Left colon (tissue), 2 donors: Measurements from ENCODE around the gene PRPF40A. TPM values are rescaled to one million over a fixed set of nuclear protein-coding genes. Genes with fewer than 3 reads are reported as not detected.
A peak's percentile ranks its signal among the peaks of the same experiment; 100 is the strongest.

Source experiments
- ATAC-seq: fragments of 200-7000 bp; cut with Tn5 transposase; one replicate; pipeline ENCODE4 v1.9.1; 2020; ENCODE audit warnings: mild to moderate bottlenecking, moderate library complexity
- DNase-seq, 2 donors: peaks; one replicate each; pipeline ENCODE4 v3.0.0-alpha.2; 2020
- intact Hi-C, 2 donors: fragments of 100-400 bp; cut with DNase I in 1 of 2; cut with micrococcal nuclease in 1 of 2; formaldehyde crosslinking; loops; one replicate each; pipeline versions ENCODE4 v1.11.2 to v1.14.0; 2022; cut with DNase I, micrococcal nuclease
- total RNA-seq, 2 donors: library from RNA; stranded (reverse); fragmentation: NEBNext Ultra II Directional; extraction: Animal tissue kit (Norgen Biotek cat#: 25700); gene quantifications; one replicate each; pipeline ENCODE4 v1.2.1, GENCODE V29; 2021
- donor health status: DM: no; HTN: no; CAD: no.
- donor health status: DM: yes; HTN: yes; CAD: no.

The PRPF40A gene
- total RNA-seq, 2 donors from 2014 or later: 85.4 to 88.9 TPM

GRCh38 chr2:152674334-152674733, 42.9 kb downstream of the PRPF40A start:
- intact Hi-C loops: no loop called here
- ATAC-seq: no peak
- DNase-seq: no peak

- ATAC-seq (no peak), DNase-seq (no peak)
- intact Hi-C loops: no loop called here
Measured at GRCh38 chr2:152664725-152665124, 52.5 kb downstream of the PRPF40A start.

- ATAC-seq (no peak), DNase-seq (no peak)
- intact Hi-C loops: no loop called here
Measured at GRCh38 chr2:152661076-152661475, 56.2 kb downstream of the PRPF40A start.

- DNase-seq: no peak
- intact Hi-C loops: no loop called here
- ATAC-seq: no peak
Measured at GRCh38 chr2:152658221-152658620, 59.0 kb downstream of the PRPF40A start.

- DNase-seq (no peak), ATAC-seq (no peak)
- intact Hi-C loops: no loop called here
Measured at GRCh38 chr2:152657043-152657442, 60.2 kb downstream of the PRPF40A start.

GRCh38 chr2:152655880-152656279, 61.4 kb downstream of the PRPF40A start:
- intact Hi-C loops: no loop called here
- DNase-seq (no peak), ATAC-seq (no peak)

GRCh38 chr2:152651834-152652233, 65.4 kb downstream of the PRPF40A start:
- intact Hi-C loops: no loop called here
- DNase-seq (no peak), ATAC-seq (no peak)

- ATAC-seq (no peak), DNase-seq (no peak)
- intact Hi-C loops: no loop called here
Measured at GRCh38 chr2:152650768-152651371, 66.4 kb downstream of the PRPF40A start.

- intact Hi-C loops: no loop called here
Measured at GRCh38 chr2:152649997-152650396, 67.3 kb downstream of the PRPF40A start.

GRCh38 chr2:152648336-152648735, 68.9 kb downstream of the PRPF40A start:
- no peak for DNase-seq
- ATAC-seq: peak; percentile 77
- intact Hi-C loops: no loop called here

More at GRCh38 chr2:152649997-152650396, 67.3 kb downstream of the PRPF40A start:
- no peak for DNase-seq
- ATAC-seq: no peak

GRCh38 chr2:152647552-152647951, 69.7 kb downstream of the PRPF40A start:
- DNase-seq (peak; percentile 68 to 73), ATAC-seq (peak; percentile 86)
- intact Hi-C loops: no loop called here

- intact Hi-C loops: no loop called here
- peak; percentile 10 for ATAC-seq
Measured at GRCh38 chr2:152646775-152647174, 70.5 kb downstream of the PRPF40A start.

GRCh38 chr2:152646264-152646663, 71.0 kb downstream of the PRPF40A start:
- no peak for DNase-seq
- intact Hi-C loops: no loop called here
- ATAC-seq: no peak

More at GRCh38 chr2:152646775-152647174, 70.5 kb downstream of the PRPF40A start:
- no peak for DNase-seq

- DNase-seq (no peak), ATAC-seq (no peak)
- intact Hi-C loops: no loop called here
Measured at GRCh38 chr2:152644189-152644873, 72.9 kb downstream of the PRPF40A start.

- DNase-seq: no peak
- intact Hi-C loops: loop anchor here in 1 of 2 donors (10.0 kb wide), 1 partner anchor 454 kb away; no protein-coding TSS in a partner anchor
- no peak for ATAC-seq
Measured at GRCh38 chr2:152638590-152638989, 78.7 kb downstream of the PRPF40A start.

GRCh38 chr2:152638056-152638455, 79.2 kb downstream of the PRPF40A start:
- intact Hi-C loops: loop anchor here in 1 of 2 donors (10.0 kb wide), 1 partner anchor 453 kb away; no protein-coding TSS in a partner anchor
- DNase-seq: no peak
- no peak for ATAC-seq

GRCh38 chr2:152637251-152637650, 80.0 kb downstream of the PRPF40A start:
- DNase-seq: no peak
- intact Hi-C loops: loop anchor here in 1 of 2 donors (10.0 kb wide), 1 partner anchor 452 kb away; no protein-coding TSS in a partner anchor
- no peak for ATAC-seq

- intact Hi-C loops: loop anchor here (2.0 to 10.0 kb wide), 2 partner anchors 447 to 451 kb away; no protein-coding TSS in a partner anchor
- DNase-seq: peak; percentile 37 to 68
- ATAC-seq: peak; percentile 80
Measured at GRCh38 chr2:152635635-152636298, 81.5 kb downstream of the PRPF40A start.

- intact Hi-C loops: loop anchor here in 1 of 2 donors (10.0 kb wide), 1 partner anchor 448 kb away; no protein-coding TSS in a partner anchor
- no peak for ATAC-seq
- no peak for DNase-seq
Measured at GRCh38 chr2:152632736-152633135, 84.5 kb downstream of the PRPF40A start.

GRCh38 chr2:152630466-152630865, 86.8 kb downstream of the PRPF40A start:
- ATAC-seq (no peak), DNase-seq (no peak)
- intact Hi-C loops: loop anchor here in 1 of 2 donors (10.0 kb wide), 1 partner anchor 446 kb away; no protein-coding TSS in a partner anchor
